GM23338 (cell line): Measurements from ENCODE around the gene NINJ2. TPM values are rescaled to one million over a fixed set of nuclear protein-coding genes. Genes with fewer than 3 reads are reported as not detected.

Experiments
- ATAC-seq: fragments of 200-7000 bp; cut with Tn5 transposase; 3 replicates; pipeline ENCODE4 v1.9.1; 2020
- DNase-seq: peaks from one replicate; pipeline ENCODE4 v3.0.0-alpha.2; 2015; ENCODE audit warnings: low spot score
- H2AFZ ChIP-seq: fragments of 200-600 bp; sonication (generic); 2 replicates; pipeline ENCODE4 v1.8.0; 2016; ENCODE audit warnings: antibody characterized with exemption, mild to moderate bottlenecking, moderate library complexity
- H3F3A ChIP-seq: fragments of 200-600 bp; sonication (generic); replicated peaks from 2 replicates; pipeline ENCODE4 v1.8.0; 2017; ENCODE audit warnings: antibody characterized with exemption, mixed run types, low read depth
- H3K27ac ChIP-seq: fragments of 200-600 bp; sonication (generic); 2 replicates; pipeline ENCODE4 v1.6.1; 2016; ENCODE audit warnings: low read depth
- H3K27me3 ChIP-seq: fragments of 200-600 bp; sonication (generic); 2 replicates; pipeline ENCODE4 v1.8.0; 2016; ENCODE audit warnings: mild to moderate bottlenecking, mixed run types, moderate library complexity; ENCODE audit not compliant: insufficient read depth
- H3K36me3 ChIP-seq: fragments of 200-600 bp; sonication (generic); 2 replicates; pipeline ENCODE4 v1.8.0; 2016; ENCODE audit warnings: mild to moderate bottlenecking; ENCODE audit not compliant: insufficient read depth
- H3K4me1 ChIP-seq: fragments of 200-600 bp; sonication (generic); 2 replicates; pipeline ENCODE4 v1.8.0; 2016; ENCODE audit warnings: mild to moderate bottlenecking, moderate library complexity; ENCODE audit not compliant: insufficient read depth
- H3K4me2 ChIP-seq: fragments of 200-600 bp; sonication (generic); 2 replicates; pipeline ENCODE4 v1.7.1; 2017; ENCODE audit warnings: mixed run types
- H3K4me3 ChIP-seq: fragments of 200-600 bp; sonication (generic); 2 replicates; pipeline ENCODE4 v1.6.1; 2016; ENCODE audit warnings: mixed run types
- H3K79me2 ChIP-seq: fragments of 200-600 bp; sonication (generic); replicated peaks from 2 replicates; pipeline ENCODE4 v1.8.0; 2017; ENCODE audit warnings: mild to moderate bottlenecking; ENCODE audit not compliant: insufficient read depth
- H3K9me2 ChIP-seq: fragments of 200-600 bp; sonication (generic); 2 replicates; pipeline ENCODE4 v1.8.0; 2017; ENCODE audit not compliant: insufficient read depth
- H4K20me1 ChIP-seq: fragments of 200-600 bp; sonication (generic); replicated peaks from 2 replicates; pipeline ENCODE4 v1.8.0; 2017; ENCODE audit warnings: mild to moderate bottlenecking; ENCODE audit not compliant: insufficient read depth
- H3K27ac Mint-ChIP-seq: 2 replicates; pipeline ENCODE4 v1.8.0; 2020; ENCODE audit warnings: inconsistent platforms, mild to moderate bottlenecking, moderate library complexity, mixed read lengths
- H3K27me3 Mint-ChIP-seq: 3 replicates; pipeline ENCODE4 v1.8.0; 2022; ENCODE audit warnings: low read depth, mild to moderate bottlenecking, moderate library complexity, mixed read lengths, inconsistent platforms; ENCODE audit not compliant: insufficient read depth, poor library complexity
- H3K36me3 Mint-ChIP-seq: 3 replicates; pipeline ENCODE4 v1.8.0; 2021; ENCODE audit warnings: low read depth, mild to moderate bottlenecking, inconsistent platforms, moderate library complexity, mixed read lengths
- H3K4me1 Mint-ChIP-seq: 3 replicates; pipeline ENCODE4 v1.8.0; 2020; ENCODE audit warnings: mild to moderate bottlenecking, inconsistent platforms, mixed read lengths
- H3K4me3 Mint-ChIP-seq: 3 replicates; pipeline ENCODE4 v1.8.0; 2021; ENCODE audit warnings: moderate library complexity, mild to moderate bottlenecking, inconsistent platforms, mixed read lengths
- H3K9me3 Mint-ChIP-seq: 3 replicates; pipeline ENCODE4 v1.8.0; 2020; ENCODE audit warnings: moderate library complexity, mild to moderate bottlenecking, inconsistent platforms, mixed read lengths
- CREB1 ChIP-seq: fragments of 250-450 bp; sonication (Bioruptor Pico); IDR thresholded peaks from 2 replicates; pipeline ENCODE4 v1.5.0; 2020; ENCODE audit warnings: low read depth, mild to moderate bottlenecking, moderate library complexity
- CTCF ChIP-seq, 2 experiments: fragments of 200-600 bp in 1 of 2; sonication (generic) in 1 of 2; conservative IDR thresholded peaks; 2 replicates each; pipeline versions ENCODE4 v1.5.1 to v1.6.1; 2016 to 2017; ENCODE audit warnings: antibody characterized with exemption in 2 of 2, low read depth in 2 of 2, mild to moderate bottlenecking in 2 of 2, moderate library complexity in 1 of 2
- ETS1 ChIP-seq: IDR thresholded peaks from 2 replicates; pipeline ENCODE4 v1.6.1; 2016; ENCODE audit warnings: antibody characterized with exemption
- EZH2 ChIP-seq: fragments of 200-600 bp; sonication (generic); IDR thresholded peaks from one replicate; pipeline ENCODE4 v1.8.0; 2017; ENCODE audit warnings: antibody characterized with exemption, mild to moderate bottlenecking, low read depth; ENCODE audit not compliant: unreplicated experiment
- EZH2phosphoT487 ChIP-seq: fragments of 200-600 bp; sonication (generic); IDR thresholded peaks from one replicate; pipeline ENCODE4 v1.8.1; 2018; ENCODE audit warnings: antibody characterized with exemption; ENCODE audit not compliant: unreplicated experiment
- JUNB ChIP-seq: IDR thresholded peaks from one replicate; pipeline ENCODE4 v1.6.1; 2016; ENCODE audit warnings: antibody characterized with exemption; ENCODE audit not compliant: unreplicated experiment
- NANOG ChIP-seq: IDR thresholded peaks from 2 replicates; pipeline ENCODE4 v1.6.1; 2016; ENCODE audit warnings: antibody characterized with exemption, borderline replicate concordance
- POLR2AphosphoS5 ChIP-seq: IDR thresholded peaks from 2 replicates; pipeline ENCODE4 v1.6.1; 2016; ENCODE audit warnings: antibody characterized with exemption, low read depth
- REST ChIP-seq: IDR thresholded peaks from one replicate; pipeline ENCODE4 v1.6.1; 2018; ENCODE audit warnings: antibody characterized with exemption; ENCODE audit not compliant: unreplicated experiment
- STAT1 ChIP-seq: IDR thresholded peaks from one replicate; pipeline ENCODE4 v1.6.1; 2016; ENCODE audit warnings: antibody characterized with exemption; ENCODE audit not compliant: unreplicated experiment
- ZNF114 ChIP-seq: fragments of 250-450 bp; sonication (Bioruptor Pico); IDR thresholded peaks from 2 replicates; pipeline ENCODE4 v1.5.0; 2020; ENCODE audit warnings: mild to moderate bottlenecking, moderate library complexity
- ZNF331 ChIP-seq: fragments of 250-450 bp; sonication (Bioruptor Pico); IDR thresholded peaks from 2 replicates; pipeline ENCODE4 v1.5.0; 2020; ENCODE audit warnings: low read depth, mild to moderate bottlenecking, moderate library complexity
- ZNF462 ChIP-seq: fragments of 250-450 bp; sonication (Bioruptor Pico); IDR thresholded peaks from 2 replicates; pipeline ENCODE4 v1.5.0; 2020; ENCODE audit warnings: mild to moderate bottlenecking, moderate library complexity
- polyA plus RNA-seq: library from polyadenylated mRNA; unstranded; fragments of >200 nt; fragmentation: Nextera tagmentation; extraction: Ambion mirVana; gene quantifications from 2 replicates; pipeline ENCODE4 v1.2.1, GENCODE V29; 2016
- total RNA-seq: library from RNA; depleted of rRNA; stranded (reverse); fragments of >200 nt; shearing (Covaris generic); gene quantifications from 2 replicates; pipeline ENCODE4 v1.2.3, GENCODE V29; 2014

NINJ2 gene
- total and polyA plus RNA-seq, 2 experiments from 2014 or later, result 0.94 to 2.6 TPM

GRCh38 chr12:669576-669945 lies 6.3 kb upstream of the NINJ2 start:
- Histone ChIP-seq H3F3A (no peaks in the 10 kb centered on the region), H3K4me3 (no peak overlapping the region)
- ATAC-seq, result no peak

More at GRCh38 chr12:669576-669945, 6.3 kb upstream of the NINJ2 start:
- DNase-seq, result no peak
- H2AFZ ChIP-seq, result peak overlapping the region; percentile 38; the same call in 1 of the 2 replicates
- TF ChIP-seq ZNF114 (CRISPR knock-in tag) (no peak), ZNF462 (CRISPR knock-in tag) (no peak), NANOG (no peak), EZH2 (no peak), STAT1 (no peak), ETS1 (no peak), CREB1 (CRISPR knock-in tag) (no peak), REST (no peak), ZNF331 (no peak), POLR2AphosphoS5 (no peak), JUNB (no peak), CTCF (conservative IDR thresholded peaks at IDR 0.05; ENCODE audit: low read depth in 2 of 2) (no peak), EZH2phosphoT487 (no peak)
- H3K4me3 Mint-ChIP-seq, result no peak overlapping the region
- no peak overlapping the region for H3K27ac ChIP-seq
- no peak overlapping the region for H3K27ac Mint-ChIP-seq
- H3K9me2 ChIP-seq, result no peaks in the 10 kb centered on the region
- no peaks in the 10 kb centered on the region for H4K20me1 ChIP-seq
- peaks cover 16% of the 10 kb centered on the region for H3K4me1 ChIP-seq
- H3K27me3 ChIP-seq, result no peaks in the 10 kb centered on the region
- no peaks in the 10 kb centered on the region for H3K9me3 Mint-ChIP-seq
- no peaks in the 10 kb centered on the region for H3K79me2 ChIP-seq
- H3K4me1 Mint-ChIP-seq, result peaks cover 17% of the 10 kb centered on the region
- H3K36me3 ChIP-seq, result no peaks in the 10 kb centered on the region
- H3K36me3 Mint-ChIP-seq, result no peaks in the 10 kb centered on the region
- H3K4me2 ChIP-seq, result no peak overlapping the region
- H3K27me3 Mint-ChIP-seq, result peaks cover 8% of the 10 kb centered on the region
